GM18868 (cell line): ENCODE results near the gene TRIM63.

Experiments used
- ATAC-seq: cut with Tn5 transposase; IDR thresholded peaks from one replicate; pipeline ENCODE4 v1.9.1; 2021; ENCODE audit warnings: mild to moderate bottlenecking, moderate library complexity; ENCODE audit not compliant: unreplicated experiment

Gene TRIM63

GRCh38 chr1:26020330-26020768 lies 47.1 kb downstream of the TRIM63 start:
- no peak for ATAC-seq

GRCh38 chr1:26019641-26020315 lies 47.7 kb downstream of the TRIM63 start:
- no peak for ATAC-seq

- no peak for ATAC-seq
Observed at GRCh38 chr1:26017606-26018005, 49.8 kb downstream of the TRIM63 start.

- ATAC-seq: no peak
Observed at GRCh38 chr1:26016953-26017545, 50.4 kb downstream of the TRIM63 start.

- ATAC-seq: no peak
Observed at GRCh38 chr1:26016258-26016952, 51.0 kb downstream of the TRIM63 start.

- no peak for ATAC-seq
Observed at GRCh38 chr1:26015358-26015757, 52.1 kb downstream of the TRIM63 start.

GRCh38 chr1:26014179-26014578 lies 53.3 kb downstream of the TRIM63 start:
- no peak for ATAC-seq

- ATAC-seq: no peak
Observed at GRCh38 chr1:26012864-26013263, 54.6 kb downstream of the TRIM63 start.

- ATAC-seq: no peak
Observed at GRCh38 chr1:26010825-26011224, 56.6 kb downstream of the TRIM63 start.

GRCh38 chr1:26009796-26010447 lies 57.5 kb downstream of the TRIM63 start:
- no peak for ATAC-seq

- no peak for ATAC-seq
Observed at GRCh38 chr1:26006710-26007109, 60.7 kb downstream of the TRIM63 start.

- ATAC-seq: no peak
Observed at GRCh38 chr1:26005434-26006105, 61.9 kb downstream of the TRIM63 start.

GRCh38 chr1:26003756-26004155 lies 63.7 kb downstream of the TRIM63 start:
- no peak for ATAC-seq

GRCh38 chr1:26003262-26003661 lies 64.2 kb downstream of the TRIM63 start:
- ATAC-seq: no peak
